GM18868 (cell line): Measurements from ENCODE around the gene SUCNR1.
A peak's percentile ranks its signal among the peaks of the same experiment; 100 is the strongest.
"Not testable (repeated sequence)": the region's sequence is repeated elsewhere in the genome, so short reads cannot be mapped to it uniquely, and the experiment has no call there.

Experiments
- ATAC-seq: cut with Tn5 transposase; IDR thresholded peaks from one replicate; pipeline ENCODE4 v1.9.1; 2021; ENCODE audit warnings: mild to moderate bottlenecking, moderate library complexity; ENCODE audit not compliant: unreplicated experiment

Gene SUCNR1

GRCh38 chr3:151871639-151872468, 1.6 kb upstream of the SUCNR1 start:
- peak; percentile 95 for ATAC-seq

DNA sequence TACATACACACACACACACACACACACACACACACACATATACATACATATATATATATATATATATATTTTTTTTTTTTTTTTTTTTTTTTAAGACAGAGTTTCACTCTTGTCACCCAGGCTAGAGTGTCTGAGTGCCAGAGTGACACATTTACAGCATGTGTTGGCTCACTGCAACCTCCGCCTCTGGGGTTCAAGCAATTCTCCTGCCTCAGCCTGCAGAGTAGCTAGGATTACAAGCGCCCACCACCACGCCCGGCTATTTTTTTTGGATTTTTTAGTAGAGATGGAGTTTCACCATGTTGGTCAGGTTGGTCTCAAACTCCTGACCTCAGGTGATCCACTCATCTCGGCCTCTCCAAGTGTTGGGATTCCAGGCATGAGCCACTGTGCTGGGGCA, 636 bp downstream of the SUCNR1 start:
- not testable (repeated sequence) for ATAC-seq

- no peak for ATAC-seq
These were observed 2.3 kb downstream of the SUCNR1 start for GRCh38 chr3:151875759-151876158.

GRCh38 chr3:151877269-151877668, 3.8 kb downstream of the SUCNR1 start:
- no peak for ATAC-seq

DNA sequence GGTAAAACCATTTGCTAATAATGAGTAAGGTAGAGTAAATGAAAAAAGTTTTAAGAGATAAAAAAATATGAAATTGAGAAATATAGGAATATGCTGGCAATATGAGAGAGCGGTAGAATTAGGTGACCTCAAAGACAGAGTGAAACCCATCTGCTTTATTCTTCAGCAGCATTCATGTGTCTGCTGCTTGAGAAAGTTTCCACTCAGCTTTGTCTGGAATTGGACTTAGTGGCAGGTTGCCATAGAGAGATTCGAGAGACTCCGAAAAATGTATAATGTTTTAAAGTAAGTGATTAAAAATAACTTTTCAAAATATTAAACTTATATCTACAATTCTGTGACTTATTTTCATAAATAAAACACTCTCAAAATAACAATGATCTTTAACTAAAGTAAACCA, 5.0 kb downstream of the SUCNR1 start:
- ATAC-seq = no peak

DNA sequence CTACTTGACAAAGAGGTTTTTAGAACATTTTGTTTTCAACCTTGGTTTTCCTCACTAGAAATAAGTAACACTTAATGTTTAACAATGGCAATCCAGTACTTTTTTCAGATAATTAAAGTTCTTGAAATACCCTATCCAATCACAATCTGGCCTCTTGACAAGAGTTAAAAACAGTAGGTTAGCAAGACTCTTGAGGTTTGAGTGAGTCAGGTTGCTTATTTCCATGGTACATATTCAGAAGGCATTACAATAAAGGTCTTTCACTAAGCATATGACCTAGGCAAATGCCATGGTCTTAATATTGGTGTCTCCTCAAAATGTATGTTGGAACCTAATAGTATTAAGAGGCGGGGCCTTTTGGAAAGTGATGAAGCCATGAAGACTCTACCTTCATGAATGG, 5.6 kb downstream of the SUCNR1 start:
- no peak for ATAC-seq

DNA sequence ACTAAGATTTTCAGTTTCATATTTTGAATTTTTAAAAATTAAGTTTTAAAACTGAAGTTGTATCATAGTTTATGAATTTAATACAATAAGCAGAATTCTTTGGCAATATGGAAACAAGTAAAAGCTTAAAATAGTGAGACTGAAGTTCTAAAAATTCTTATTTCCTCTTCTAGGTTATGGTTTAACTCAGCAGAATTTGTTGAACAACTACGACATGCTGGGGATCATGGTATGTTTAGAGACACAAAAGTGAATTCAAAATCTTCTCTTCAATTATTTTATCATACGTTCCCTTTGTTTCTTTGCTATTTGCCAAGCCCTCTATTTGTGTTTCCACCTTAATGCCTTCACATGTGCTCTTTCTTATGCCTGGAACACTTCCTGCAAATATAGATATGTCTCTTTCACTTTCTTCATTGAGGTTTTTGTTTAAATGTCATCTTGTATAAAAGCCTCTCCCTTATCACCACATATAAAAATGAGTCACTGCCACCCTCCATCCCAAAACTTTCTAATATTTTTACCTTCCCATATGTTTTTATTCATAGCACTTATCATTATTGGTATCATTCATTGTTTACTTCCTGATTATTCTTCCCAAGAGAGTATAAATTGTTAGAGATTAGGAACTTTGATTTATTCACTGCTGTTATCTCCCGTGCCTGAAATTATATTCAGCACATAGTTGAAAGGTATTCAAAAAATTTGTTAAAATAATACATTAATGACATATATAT, 6.4 kb downstream of the SUCNR1 start:
- peak; percentile 77 for ATAC-seq

DNA sequence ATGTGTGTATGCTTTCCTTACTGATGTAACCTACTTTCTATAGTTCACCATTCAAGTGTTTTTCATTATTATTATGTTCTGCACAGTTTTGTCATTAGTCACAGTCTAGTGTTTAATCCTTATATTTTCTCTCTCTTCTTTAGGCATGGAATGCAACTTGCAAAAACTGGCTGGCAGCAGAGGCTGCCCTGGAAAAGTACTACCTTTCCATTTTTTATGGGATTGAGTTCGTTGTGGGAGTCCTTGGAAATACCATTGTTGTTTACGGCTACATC, 6.9 kb downstream of the SUCNR1 start:
- no peak for ATAC-seq

GRCh38 chr3:151881137-151881536, 7.7 kb downstream of the SUCNR1 start:
- no peak for ATAC-seq

- not testable (repeated sequence) for ATAC-seq
These were observed 12.0 kb downstream of the SUCNR1 start for GRCh38 chr3:151885397-151885796.

DNA sequence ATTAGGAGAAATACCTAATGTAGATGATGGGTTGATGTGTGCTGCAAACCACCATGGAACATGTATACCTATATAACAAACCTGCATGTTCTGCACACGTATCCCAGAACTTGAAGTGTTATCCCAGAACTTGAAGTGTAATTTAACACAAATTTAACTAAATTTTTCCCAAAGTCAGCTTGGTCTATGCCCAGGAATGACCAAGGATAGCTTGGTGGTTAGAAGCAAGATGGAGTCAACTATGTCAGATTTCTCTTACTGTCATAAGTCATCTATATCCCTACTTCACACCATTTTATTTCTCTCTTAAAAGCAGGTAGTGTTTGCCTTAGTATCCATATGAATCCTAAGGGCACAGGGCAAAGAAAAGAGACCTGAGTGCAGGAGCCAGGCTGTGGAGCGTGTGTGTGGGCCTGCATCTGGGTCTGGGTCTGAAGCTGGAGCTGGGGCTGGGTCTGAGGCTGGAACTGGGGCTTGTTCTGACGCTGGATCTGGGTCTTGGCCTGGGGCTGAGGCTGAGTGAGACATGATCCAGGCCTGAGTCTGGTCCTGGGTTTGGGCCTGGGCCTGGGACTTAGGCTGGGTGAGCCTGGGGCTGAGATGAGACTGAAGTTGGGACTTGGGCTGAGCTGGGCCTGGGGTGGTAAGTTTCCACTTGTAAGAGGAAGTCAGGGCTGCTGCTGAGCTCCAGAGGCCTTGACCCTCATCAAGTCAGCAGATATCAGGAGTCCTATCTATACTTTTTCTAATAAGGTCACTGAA, 14.2 kb downstream of the SUCNR1 start:
- not testable (repeated sequence) for ATAC-seq

- ATAC-seq = peak; percentile 79
These were observed 17.3 kb downstream of the SUCNR1 start for GRCh38 chr3:151890721-151891141.

- ATAC-seq = no peak
These were observed 18.3 kb downstream of the SUCNR1 start for GRCh38 chr3:151891721-151892120.

- no peak for ATAC-seq
These were observed 20.8 kb downstream of the SUCNR1 start for GRCh38 chr3:151894219-151894618.

- no peak for ATAC-seq
These were observed 22.2 kb downstream of the SUCNR1 start for GRCh38 chr3:151895478-151896241.

DNA sequence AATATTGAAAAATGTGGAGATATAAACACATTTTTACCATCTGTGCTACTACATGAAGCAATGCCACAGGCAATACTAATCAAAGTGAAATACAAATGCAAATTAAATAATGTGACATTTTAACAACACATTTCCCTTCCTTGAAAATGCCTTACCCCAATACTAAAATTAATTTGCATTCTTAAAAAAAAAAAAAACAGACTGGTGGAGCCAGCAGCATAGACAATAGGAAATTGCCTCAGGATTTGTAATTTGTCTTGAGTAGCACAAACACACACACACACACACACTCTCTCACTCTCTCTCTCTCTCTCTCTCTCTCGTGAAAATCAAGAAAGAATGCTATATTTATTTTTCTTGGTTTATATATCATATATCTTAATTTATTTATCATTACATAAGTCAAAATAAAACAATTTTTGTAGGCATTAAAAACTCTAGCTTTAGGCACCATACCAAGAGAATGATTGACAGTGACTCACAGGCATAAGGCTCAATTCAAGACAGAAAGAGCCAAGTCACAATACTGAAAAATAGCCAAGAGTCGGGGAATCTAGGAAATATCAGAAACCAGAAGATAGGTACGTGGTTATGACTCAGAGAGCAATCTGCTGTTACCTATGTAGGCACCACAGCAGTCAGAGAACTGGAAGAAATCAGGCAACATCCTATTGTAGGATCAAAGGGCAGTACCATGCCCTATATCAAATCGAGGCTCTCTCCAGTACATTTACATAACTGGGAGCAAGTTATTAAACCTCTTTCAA, 23.0 kb downstream of the SUCNR1 start:
- ATAC-seq = no peak

DNA sequence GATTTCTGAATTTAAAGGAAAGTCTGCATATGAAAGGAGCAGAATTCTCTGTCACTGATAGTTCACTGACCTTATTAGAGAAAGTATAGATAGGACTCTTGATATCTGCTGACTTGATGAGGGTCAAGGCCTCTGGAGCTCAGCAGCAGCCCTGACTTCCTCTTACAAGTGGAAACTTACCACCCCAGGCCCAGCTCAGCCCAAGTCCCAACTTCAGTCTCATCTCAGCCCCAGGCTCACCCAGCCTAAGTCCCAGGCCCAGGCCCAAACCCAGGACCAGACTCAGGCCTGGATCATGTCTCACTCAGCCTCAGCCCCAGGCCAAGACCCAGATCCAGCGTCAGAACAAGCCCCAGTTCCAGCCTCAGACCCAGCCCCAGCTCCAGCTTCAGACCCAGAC, 24.7 kb downstream of the SUCNR1 start:
- not testable (repeated sequence) for ATAC-seq

DNA sequence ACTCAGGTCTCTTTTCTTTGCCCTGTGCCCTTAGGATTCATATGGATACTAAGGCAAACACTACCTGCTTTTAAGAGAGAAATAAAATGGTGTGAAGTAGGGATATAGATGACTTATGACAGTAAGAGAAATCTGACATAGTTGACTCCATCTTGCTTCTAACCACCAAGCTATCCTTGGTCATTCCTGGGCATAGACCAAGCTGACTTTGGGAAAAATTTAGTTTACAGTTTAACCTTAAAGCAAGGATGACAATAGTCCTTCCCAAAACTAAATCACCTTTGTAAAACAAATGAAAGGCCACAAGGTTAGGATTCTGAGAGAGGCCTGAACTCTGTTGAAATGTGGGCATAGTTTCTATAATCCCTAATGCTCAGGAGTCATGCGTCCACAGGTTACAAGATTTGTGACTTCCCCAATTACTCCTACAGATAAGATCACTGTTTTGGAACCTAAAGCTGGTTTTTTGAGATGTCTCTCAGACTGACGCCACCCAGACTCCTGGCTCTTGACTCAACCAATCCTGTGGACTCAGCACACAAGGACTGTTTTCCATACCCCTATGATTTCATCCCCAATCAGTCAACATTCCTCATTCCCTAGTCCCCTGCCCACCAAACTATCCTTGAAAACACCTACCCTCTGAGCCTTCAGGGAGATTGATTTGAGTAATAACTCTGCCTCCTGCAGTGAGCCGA, 25.3 kb downstream of the SUCNR1 start:
- not testable (repeated sequence) for ATAC-seq

DNA sequence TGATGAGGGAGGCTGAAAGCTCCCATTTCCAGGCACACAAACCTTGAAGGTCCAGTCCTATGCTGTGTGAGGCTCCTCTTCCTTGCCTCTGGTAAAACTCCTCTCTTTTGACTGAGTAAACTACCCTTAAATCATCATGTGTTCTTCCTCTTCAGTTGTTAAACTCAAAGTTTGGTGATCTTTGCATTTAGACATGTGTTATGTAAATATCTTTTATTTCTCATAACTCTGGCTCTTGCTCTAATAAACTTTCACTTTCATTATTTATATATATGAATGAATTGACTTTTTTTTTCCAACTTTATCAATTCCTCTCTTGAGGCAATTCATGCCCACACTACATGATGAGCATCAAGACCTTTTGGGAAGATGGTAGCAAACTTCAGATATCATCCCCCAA, 26.6 kb downstream of the SUCNR1 start:
- ATAC-seq = no peak

- ATAC-seq = no peak
These were observed 27.0 kb downstream of the SUCNR1 start for GRCh38 chr3:151900460-151900859.
